Chondrocyte (in vitro differentiated cells): ENCODE measurements around the gene TAB2. TPM values are rescaled to one million over a fixed set of nuclear protein-coding genes. Genes with fewer than 3 reads are reported as not detected.
A peak's percentile ranks its signal among the peaks of the same experiment; 100 is the strongest.

Experiments used
- DNase-seq: peaks from one replicate; pipeline ENCODE4 v3.0.0; 2021; ENCODE audit warnings: mixed read lengths, low spot score
- H3K27ac Mint-ChIP-seq: one replicate; pipeline ENCODE4 v1.8.0; 2021; ENCODE audit warnings: mild to moderate bottlenecking, moderate library complexity, mixed read lengths; ENCODE audit not compliant: unreplicated experiment
- H3K27me3 Mint-ChIP-seq: 2 replicates; pipeline ENCODE4 v1.8.0; 2021; ENCODE audit warnings: low read depth, mixed read lengths
- H3K36me3 Mint-ChIP-seq: 2 replicates; pipeline ENCODE4 v1.8.0; 2021; ENCODE audit warnings: low read depth, mixed read lengths
- H3K4me1 Mint-ChIP-seq: 2 replicates; pipeline ENCODE4 v1.8.0; 2021; ENCODE audit warnings: low read depth, mild to moderate bottlenecking, mixed read lengths
- H3K4me3 Mint-ChIP-seq: one replicate; pipeline ENCODE4 v1.8.0; 2021; ENCODE audit warnings: mild to moderate bottlenecking, moderate library complexity, mixed read lengths; ENCODE audit not compliant: unreplicated experiment
- H3K9me3 Mint-ChIP-seq: 2 replicates; pipeline ENCODE4 v1.8.0; 2021; ENCODE audit warnings: low read depth, mixed read lengths
- CTCF ChIP-seq: fragments of 200-600 bp; sonication (generic); IDR thresholded peaks from 2 replicates; pipeline ENCODE4 v1.5.0; 2021; ENCODE audit warnings: antibody characterized with exemption, mild to moderate bottlenecking, moderate library complexity
- total RNA-seq: library from RNA; stranded (reverse); gene quantifications from 3 replicates; pipeline ENCODE4 v1.2.1, GENCODE V29; 2021

TAB2 gene
- total RNA-seq, 1 donor from 2014 or later = 54.9 TPM

- H3K27me3 Mint-ChIP-seq = no peaks in the 10 kb centered on the region
- no peaks in the 10 kb centered on the region for H3K9me3 Mint-ChIP-seq
- H3K36me3 Mint-ChIP-seq = peaks cover 14% of the 10 kb centered on the region
- H3K27ac Mint-ChIP-seq = no peak overlapping the region
- DNase-seq = no peak
- H3K4me1 Mint-ChIP-seq = peaks cover 8% of the 10 kb centered on the region
- TF ChIP-seq CTCF = no peak
- no peak overlapping the region for H3K4me3 Mint-ChIP-seq
Measured at GRCh38 chr6:149372062-149372461, 54.5 kb downstream of the TAB2 start.

- no peak for DNase-seq
- no peak for TF ChIP-seq CTCF
- H3K9me3 Mint-ChIP-seq = no peaks in the 10 kb centered on the region
- peaks cover 20% of the 10 kb centered on the region for H3K36me3 Mint-ChIP-seq
- peaks cover 8% of the 10 kb centered on the region for H3K4me1 Mint-ChIP-seq
- no peak overlapping the region for H3K4me3 Mint-ChIP-seq
- H3K27ac Mint-ChIP-seq = no peak overlapping the region
- no peaks in the 10 kb centered on the region for H3K27me3 Mint-ChIP-seq
Measured at GRCh38 chr6:149373511-149373910, 56.0 kb downstream of the TAB2 start.

- DNase-seq = no peak
- H3K4me3 Mint-ChIP-seq = no peak overlapping the region
- H3K36me3 Mint-ChIP-seq = peaks cover 26% of the 10 kb centered on the region
- TF ChIP-seq CTCF = no peak
- H3K9me3 Mint-ChIP-seq = no peaks in the 10 kb centered on the region
- H3K27ac Mint-ChIP-seq = no peak overlapping the region
- no peaks in the 10 kb centered on the region for H3K27me3 Mint-ChIP-seq
- H3K4me1 Mint-ChIP-seq = peaks cover 5% of the 10 kb centered on the region
Measured at GRCh38 chr6:149379977-149380376, 62.5 kb downstream of the TAB2 start.

- H3K9me3 Mint-ChIP-seq = no peaks in the 10 kb centered on the region
- no peak overlapping the region for H3K4me3 Mint-ChIP-seq
- H3K27ac Mint-ChIP-seq = no peak overlapping the region
- H3K4me1 Mint-ChIP-seq = peaks cover 5% of the 10 kb centered on the region
- H3K27me3 Mint-ChIP-seq = no peaks in the 10 kb centered on the region
- H3K36me3 Mint-ChIP-seq = peaks cover 26% of the 10 kb centered on the region
- no peak for TF ChIP-seq CTCF
- DNase-seq = no peak
Measured at GRCh38 chr6:149380523-149380922, 63.0 kb downstream of the TAB2 start.

- no peaks in the 10 kb centered on the region for H3K9me3 Mint-ChIP-seq
- TF ChIP-seq CTCF = no peak
- H3K27ac Mint-ChIP-seq = peak overlapping the region; percentile 38
- no peaks in the 10 kb centered on the region for H3K27me3 Mint-ChIP-seq
- DNase-seq = no peak
- H3K36me3 Mint-ChIP-seq = peaks cover 30% of the 10 kb centered on the region
- H3K4me3 Mint-ChIP-seq = no peak overlapping the region
- peaks cover 22% of the 10 kb centered on the region for H3K4me1 Mint-ChIP-seq
Measured at GRCh38 chr6:149383371-149383770, 65.9 kb downstream of the TAB2 start.
